ENCODE measurements around the gene GMPR. TPM values are rescaled to one million over a fixed set of nuclear protein-coding genes. Genes with fewer than 3 reads are reported as not detected.

GMPR gene
- total RNA-seq: 1.9 TPM

- DNase-seq: peak; percentile 39
Measured at GRCh38 chr6:16238057-16238962, at the start of gene GMPR. Gene GMPR, plus strand, starts transcription at chr6:16238587. Its CDS starts 107 bp downstream, at chr6:16238694.

- DNase-seq: no peak
Measured at GRCh38 chr6:16190214-16190613, 48.2 kb upstream of the GMPR start.

- no peak for DNase-seq
Measured at GRCh38 chr6:16196260-16196983, 42.0 kb upstream of the GMPR start.

- DNase-seq: no peak
Measured at GRCh38 chr6:16196984-16197546, 41.3 kb upstream of the GMPR start.

- DNase-seq: no peak
Measured at GRCh38 chr6:16198061-16198705, 40.2 kb upstream of the GMPR start.

- no peak for DNase-seq
Measured at GRCh38 chr6:16199804-16200203, 38.6 kb upstream of the GMPR start.

- DNase-seq: no peak
Measured at GRCh38 chr6:16200321-16200883, 38.0 kb upstream of the GMPR start.

- no peak for DNase-seq
Measured at GRCh38 chr6:16201706-16202105, 36.7 kb upstream of the GMPR start.

GRCh38 chr6:16204653-16205376 is 33.6 kb upstream of the GMPR start:
- DNase-seq: no peak

GRCh38 chr6:16205377-16206144 is 32.8 kb upstream of the GMPR start:
- no peak for DNase-seq

- DNase-seq: peak; percentile 39
Measured at GRCh38 chr6:16206595-16207037, 31.8 kb upstream of the GMPR start.

- DNase-seq: no peak
Measured at GRCh38 chr6:16208989-16209388, 29.4 kb upstream of the GMPR start.

GRCh38 chr6:16209539-16209938 is 28.8 kb upstream of the GMPR start:
- DNase-seq: no peak

GRCh38 chr6:16212276-16212675 is 26.1 kb upstream of the GMPR start:
- DNase-seq: no peak

GRCh38 chr6:16216501-16217155 is 21.8 kb upstream of the GMPR start:
- no peak for DNase-seq

- no peak for DNase-seq
Measured at GRCh38 chr6:16217156-16217721, 21.1 kb upstream of the GMPR start.

GRCh38 chr6:16222826-16223225 is 15.6 kb upstream of the GMPR start:
- no peak for DNase-seq

GRCh38 chr6:16223362-16223761 is 15.0 kb upstream of the GMPR start:
- no peak for DNase-seq

- DNase-seq: no peak
Measured at GRCh38 chr6:16224409-16224808, 14.0 kb upstream of the GMPR start.

Data from occipital lobe (tissue), 2 donors.